Activated CD4-positive, alpha-beta T cell treated with anti-CD3 and anti-CD28 coated beads, Interleukin-2, amount 50 U/mL, for 4 hours (primary cell): Measurements from ENCODE around the gene LIN7C.
"Not testable (repeated sequence)": the region's sequence is repeated elsewhere in the genome, so short reads cannot be mapped to it uniquely, and the experiment has no call there.

Experiments
- DNase-seq, 2 experiments: peaks; one replicate each; pipeline ENCODE4 v3.0.0-alpha.2; 2020

The LIN7C gene

GRCh38 chr11:27468995-27469695, 37.4 kb downstream of the LIN7C start:
- DNase-seq = no peak

GRCh38 chr11:27468209-27468994, 38.2 kb downstream of the LIN7C start:
- no peak for DNase-seq

DNA sequence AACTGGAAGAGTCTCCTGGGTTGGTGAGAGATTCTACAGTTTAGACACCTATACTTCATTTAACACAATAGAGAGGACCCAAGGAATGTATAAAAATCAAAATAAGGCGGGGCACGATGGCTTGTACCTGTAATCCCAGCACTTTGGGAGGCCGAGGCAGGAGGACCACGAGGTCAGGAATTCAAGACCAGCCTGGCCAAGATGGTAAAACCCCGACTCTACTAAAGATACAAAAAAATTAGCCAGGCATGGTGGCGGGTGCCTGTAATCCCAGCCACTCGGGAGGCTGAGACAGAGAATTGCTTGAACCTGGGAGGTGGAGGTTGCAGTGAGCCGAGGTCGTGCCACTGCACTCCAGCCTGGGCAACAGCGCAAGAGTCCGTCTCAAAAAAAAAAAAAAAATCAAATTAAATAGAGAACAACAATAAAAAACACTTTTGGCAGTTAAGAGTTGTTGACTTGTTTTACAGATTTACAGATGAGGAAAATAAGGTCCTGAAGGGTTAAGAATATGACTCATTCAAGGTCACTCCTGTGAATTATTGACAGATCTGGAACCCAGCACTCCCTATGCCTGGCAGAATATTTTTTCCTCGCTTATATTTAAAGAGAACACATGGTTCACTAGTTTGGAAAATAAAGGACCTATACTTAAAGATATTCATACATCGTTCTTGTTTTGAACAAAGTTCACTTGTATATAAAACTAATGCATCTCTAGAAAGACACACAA, 39.2 kb downstream of the LIN7C start:
- no peak for DNase-seq

- no peak for DNase-seq
Measured at GRCh38 chr11:27466363-27466762, 40.2 kb downstream of the LIN7C start.

DNA sequence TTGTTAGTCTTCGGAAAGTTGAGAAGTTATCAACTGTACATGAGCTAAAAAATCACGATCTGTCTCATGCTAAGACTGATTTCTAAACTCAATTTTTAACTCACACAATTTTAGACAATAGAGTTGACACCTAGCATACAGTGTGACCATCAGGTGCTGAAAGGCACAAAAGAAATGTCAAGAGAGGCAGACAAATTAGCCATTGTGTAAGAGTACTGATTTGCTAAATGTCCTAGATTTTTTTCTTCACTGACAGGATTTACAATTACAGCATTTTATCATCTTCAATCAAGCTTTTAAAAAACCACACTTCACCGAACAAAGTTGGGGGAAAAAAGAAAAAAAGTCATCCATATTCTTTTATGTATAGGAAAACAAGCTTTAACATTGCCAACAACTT, 40.9 kb downstream of the LIN7C start:
- DNase-seq = no peak

GRCh38 chr11:27464909-27465308, 41.7 kb downstream of the LIN7C start:
- DNase-seq = no peak

GRCh38 chr11:27464289-27464696, 42.3 kb downstream of the LIN7C start:
- no peak for DNase-seq

DNA sequence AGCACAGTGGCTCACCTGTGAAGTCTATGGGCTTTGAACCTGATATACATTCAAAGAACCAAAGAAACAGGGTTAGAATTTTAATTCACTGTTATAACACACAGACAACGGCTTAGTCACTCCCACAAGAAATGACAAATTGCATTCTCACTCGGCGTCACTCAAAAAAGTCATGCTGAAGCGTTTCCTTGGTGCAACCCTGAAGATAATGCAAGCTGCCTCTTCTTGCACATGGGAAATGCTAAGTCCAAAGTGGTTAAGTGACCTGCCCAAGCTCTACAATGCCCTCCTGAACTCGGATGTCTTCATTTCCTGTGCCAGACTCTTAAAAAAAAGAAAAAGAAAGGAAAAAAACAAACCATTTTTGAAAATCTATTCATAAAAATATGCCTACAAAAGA, 44.0 kb downstream of the LIN7C start:
- DNase-seq = no peak

DNA sequence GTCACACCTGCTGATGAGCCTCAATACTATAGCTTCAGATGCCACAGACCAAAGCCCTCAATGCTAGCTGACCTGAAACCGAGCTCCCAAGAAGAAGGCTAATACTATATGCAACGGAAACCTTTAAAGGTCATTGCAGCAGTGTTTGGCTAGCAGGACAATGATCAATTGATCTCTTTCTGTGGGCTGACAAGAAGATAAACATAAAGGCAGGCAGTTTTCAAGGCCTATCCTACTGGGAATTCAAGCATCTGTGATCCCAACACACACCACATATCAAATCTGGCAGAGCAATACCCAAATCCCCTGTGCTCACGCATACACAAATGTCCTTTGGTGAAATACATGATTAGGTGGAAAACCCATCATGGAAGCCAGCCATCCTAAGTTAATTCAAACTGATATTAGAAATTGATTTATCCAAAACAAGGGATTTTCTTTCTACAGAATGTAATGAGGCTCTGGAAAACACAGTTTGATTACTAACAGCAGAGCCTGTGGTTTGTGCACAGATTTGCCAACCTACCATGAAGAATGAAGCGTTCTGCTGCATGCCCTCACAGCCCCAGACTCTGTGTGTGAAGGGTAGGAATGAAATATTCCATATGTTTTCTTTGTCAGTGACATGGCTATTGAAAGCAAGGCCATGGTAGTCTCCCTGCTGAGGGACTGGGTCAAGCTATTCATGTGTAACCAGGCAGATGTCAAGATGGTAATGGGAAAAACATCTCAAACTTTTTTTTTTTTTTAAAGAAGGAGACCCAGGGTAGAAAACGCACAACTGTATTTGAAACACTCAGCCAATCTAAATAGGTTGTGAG, 46.2 kb downstream of the LIN7C start:
- DNase-seq = no peak

DNA sequence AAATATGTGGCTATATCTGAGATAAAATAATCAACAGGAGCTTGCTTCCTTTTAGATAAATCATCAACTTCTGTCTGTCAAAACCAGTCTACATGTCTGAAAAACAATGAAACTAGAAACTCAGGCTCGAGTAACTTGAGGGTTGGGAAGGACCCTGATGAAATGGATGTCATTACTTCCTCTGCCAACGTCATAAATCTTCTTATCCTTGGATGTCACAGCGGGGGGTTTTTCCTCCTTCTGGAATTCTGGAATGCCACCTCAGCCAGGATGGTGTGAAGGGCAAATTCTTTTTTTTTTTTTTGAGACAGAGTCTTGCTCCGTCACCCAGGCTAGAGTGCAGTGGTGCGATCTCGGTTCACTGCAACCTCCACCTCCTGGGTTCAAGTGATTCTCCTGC, 47.4 kb downstream of the LIN7C start:
- DNase-seq = no peak

DNA sequence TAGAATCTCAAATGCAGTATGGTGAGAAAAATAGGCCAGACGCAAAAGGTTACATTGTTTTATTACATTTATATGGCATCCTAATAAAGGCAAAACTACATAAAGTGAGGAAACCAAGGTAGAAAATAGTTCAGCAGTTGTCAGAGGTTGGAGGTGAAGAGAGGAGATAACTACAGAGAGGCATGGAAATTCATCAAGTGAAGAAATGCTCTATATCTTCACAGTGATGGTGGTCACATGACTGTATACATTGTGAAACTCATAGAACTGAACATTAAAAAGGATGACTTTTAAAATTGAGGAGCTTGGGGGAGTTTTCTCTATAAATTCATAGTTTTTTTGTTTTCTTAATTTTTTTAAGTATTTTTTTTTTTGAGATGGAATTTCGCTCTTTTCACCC, 48.4 kb downstream of the LIN7C start:
- no peak for DNase-seq

- no peak for DNase-seq
Measured at GRCh38 chr11:27456795-27457329, 49.7 kb downstream of the LIN7C start.

GRCh38 chr11:27456140-27456794, 50.3 kb downstream of the LIN7C start:
- DNase-seq = no peak

DNA sequence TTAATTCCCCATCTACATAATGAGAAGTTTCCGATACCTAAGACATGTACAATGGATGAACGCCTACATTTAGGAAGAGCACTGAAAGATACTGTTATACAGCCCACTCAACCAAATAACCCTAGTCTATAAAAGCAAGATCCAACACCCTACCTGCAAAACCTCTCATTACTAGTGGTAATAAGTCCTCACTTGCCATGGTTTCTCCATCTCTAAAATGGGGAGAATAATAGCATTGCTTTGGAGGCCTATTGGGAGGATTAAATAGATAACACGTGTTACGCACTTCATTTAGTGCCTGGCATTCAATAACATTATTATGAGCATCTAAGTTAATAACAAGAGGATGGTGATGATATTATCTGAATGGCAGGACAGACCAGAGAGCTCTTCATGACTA, 50.9 kb downstream of the LIN7C start:
- no peak for DNase-seq

DNA sequence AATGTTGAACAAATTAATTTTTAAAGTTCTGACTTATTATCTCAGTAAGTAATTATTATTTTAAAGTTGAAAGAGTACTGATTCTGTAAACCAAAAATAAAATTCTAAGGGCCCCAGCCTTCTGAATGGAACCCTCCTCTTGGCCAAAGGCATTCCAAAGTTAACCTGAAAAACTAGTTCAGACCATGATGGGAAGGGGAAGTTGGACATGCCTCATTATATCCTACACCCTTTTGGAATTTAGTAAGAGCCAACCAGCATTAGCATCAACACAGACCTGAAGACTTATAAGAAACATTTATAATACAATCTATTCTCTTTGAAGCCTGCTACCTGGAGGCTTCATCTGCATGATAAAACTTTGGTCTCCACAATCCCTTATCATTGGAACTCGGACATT, 52.9 kb downstream of the LIN7C start:
- no peak for DNase-seq

- DNase-seq = no peak
Measured at GRCh38 chr11:27452147-27452546, 54.4 kb downstream of the LIN7C start.

GRCh38 chr11:27451244-27451965, 55.2 kb downstream of the LIN7C start:
- no peak for DNase-seq

DNA sequence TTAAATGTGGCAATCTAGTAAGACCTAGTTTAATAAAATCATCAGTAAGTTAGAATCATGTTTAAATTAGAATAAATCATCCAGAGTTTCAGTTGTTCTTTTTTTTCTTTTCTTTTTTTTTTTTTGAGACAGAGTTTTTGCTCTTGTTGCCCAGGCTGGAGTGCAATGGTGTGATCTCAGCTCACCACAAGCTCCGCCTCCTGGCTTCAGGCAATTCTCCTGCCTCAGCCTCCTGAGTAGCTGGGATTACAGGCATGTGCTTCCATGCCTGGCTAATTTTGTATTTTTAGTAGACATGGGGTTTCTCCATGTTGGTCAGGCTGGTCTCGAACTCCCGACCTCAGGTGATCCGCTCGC, 58.4 kb downstream of the LIN7C start:
- not testable (repeated sequence) for DNase-seq

DNA sequence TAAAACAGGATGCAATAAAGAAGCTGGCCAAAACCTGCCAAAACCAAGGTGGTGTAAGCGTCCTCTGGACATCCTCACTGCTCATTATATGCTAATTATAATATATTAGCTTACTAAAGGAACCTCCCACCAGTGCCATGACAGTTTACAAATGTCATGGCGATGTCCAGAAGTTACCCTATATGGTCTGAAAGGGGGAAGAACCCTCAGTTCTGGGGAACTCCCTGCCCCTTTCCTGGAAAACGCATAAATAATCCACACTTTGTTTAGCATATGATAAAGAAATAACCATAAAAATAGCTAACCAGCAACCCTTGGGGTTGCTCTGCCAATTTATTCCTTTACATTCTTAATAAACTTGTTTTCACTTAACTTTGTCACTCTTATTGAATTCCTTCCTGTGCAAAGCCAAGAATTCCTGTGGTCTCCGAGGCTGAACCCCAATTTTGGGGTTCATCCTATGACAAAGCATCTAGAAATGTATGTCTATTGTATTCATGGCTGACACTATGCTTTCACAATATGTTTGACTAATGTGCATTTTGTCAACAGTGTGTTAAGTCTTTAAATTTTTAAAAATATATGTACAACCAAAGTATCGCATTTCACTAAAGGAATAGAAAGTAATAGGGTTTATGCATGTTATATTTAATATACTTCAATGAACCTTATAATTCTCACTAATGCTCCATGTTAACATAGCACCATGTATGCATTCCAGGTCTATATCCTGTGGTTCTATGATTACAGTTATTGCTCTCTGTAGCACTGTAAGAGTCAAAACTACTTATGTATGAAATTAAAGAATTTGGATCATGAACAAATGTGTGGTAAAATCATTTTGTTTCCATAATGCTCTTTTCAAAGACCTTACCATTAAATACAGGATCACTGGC, 59.0 kb downstream of the LIN7C start:
- no peak for DNase-seq

DNA sequence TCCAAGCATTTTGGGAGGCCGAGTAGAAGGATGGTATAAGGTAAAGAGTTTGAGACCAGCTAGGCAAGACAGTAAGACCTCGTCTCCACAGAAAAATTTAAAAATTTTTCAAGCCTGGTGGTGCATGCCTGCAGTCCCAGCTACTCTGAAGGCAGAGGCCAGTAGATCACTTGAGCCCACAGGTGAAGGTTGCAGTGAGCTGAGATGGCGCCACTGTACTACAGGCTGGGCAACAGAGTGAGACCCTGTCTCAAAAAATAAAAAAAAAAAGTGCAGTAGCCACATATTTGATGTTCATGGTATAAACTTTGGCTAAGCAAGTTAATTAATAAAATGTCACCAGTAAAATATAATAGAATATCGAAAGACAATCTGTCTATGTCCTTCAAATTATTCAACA, 60.9 kb downstream of the LIN7C start:
- DNase-seq = no peak
